NCI-H1694 (cell line): Measurements from ENCODE around the gene NFIA.

Experiments used
- DNase-seq: peaks from one replicate; lab custom pipeline; 2025; lab: John Stamatoyannopoulos, UW

Gene NFIA

GRCh38 chr1:61494000-61494399 is 411.6 kb downstream of the NFIA start:
- no peak for DNase-seq

- no peak for DNase-seq
Observed at GRCh38 chr1:61496501-61496900, 414.1 kb downstream of the NFIA start.

- DNase-seq = no peak
Observed at GRCh38 chr1:61497013-61497412, 414.7 kb downstream of the NFIA start.

- no peak for DNase-seq
Observed at GRCh38 chr1:61498342-61498741, 416.0 kb downstream of the NFIA start.

GRCh38 chr1:61501971-61502916 is 419.9 kb downstream of the NFIA start:
- no peak for DNase-seq

- no peak for DNase-seq
Observed at GRCh38 chr1:61504305-61504704, 421.9 kb downstream of the NFIA start.

GRCh38 chr1:61504852-61505390 is 422.6 kb downstream of the NFIA start:
- no peak for DNase-seq

GRCh38 chr1:61506236-61506635 is 423.9 kb downstream of the NFIA start:
- DNase-seq = no peak

GRCh38 chr1:61506944-61507500 is 424.7 kb downstream of the NFIA start:
- DNase-seq = no peak
